IMR-90 (cell line): ENCODE results near the gene MED13. TPM values are rescaled to one million over a fixed set of nuclear protein-coding genes. Genes with fewer than 3 reads are reported as not detected.

Source experiments
- ATAC-seq: fragments of 200-7000 bp; cut with Tn5 transposase; 2 replicates; pipeline ENCODE4 v1.9.1; 2020; ENCODE audit warnings: low read depth, mild to moderate bottlenecking, moderate library complexity
- BruUV-seq: library from RNA; stranded (reverse); fragments of 400-500 nt; replicated peaks from 2 replicates; lab custom pipeline; 2021; lab: Mats Ljungman, UMichigan
- CTCF ChIA-PET: fragments of 300-600 bp; formaldehyde crosslinking; extraction: SDS; loops from one replicate; lab custom pipeline; 2021; ENCODE audit warnings: antibody characterized with exemption; lab: Yijun Ruan, JAX
- POLR2A ChIA-PET: fragments of 300-600 bp; sonication (Branson Sonifier 250); formaldehyde crosslinking; loops from one replicate; lab custom pipeline; 2022; ENCODE audit warnings: antibody characterized with exemption; ENCODE audit not compliant: unreplicated experiment; lab: Charles Lee
- DNase-seq: peaks from one replicate; pipeline ENCODE4 v3.0.0; 2013
- H2AFZ ChIP-seq: replicated peaks from 2 replicates; pipeline ENCODE3; 2013; ENCODE audit warnings: low read length, mild to moderate bottlenecking; ENCODE audit not compliant: poor library complexity
- H2AK5ac ChIP-seq: 2 replicates; pipeline ENCODE4 v1.6.1; 2013; ENCODE audit warnings: low read depth, low read length, inconsistent platforms
- H2AK9ac ChIP-seq: replicated peaks from 2 replicates; pipeline ENCODE3; 2013; ENCODE audit warnings: mild to moderate bottlenecking, low read depth, low read length, moderate library complexity; ENCODE audit not compliant: poor library complexity
- H2BK120ac ChIP-seq: 2 replicates; pipeline ENCODE4 v1.6.1; 2013; ENCODE audit warnings: low read depth, low read length, inconsistent platforms
- H2BK15ac ChIP-seq: 3 replicates; pipeline ENCODE4 v1.6.1; 2013; ENCODE audit warnings: low read depth, low read length, inconsistent platforms
- H2BK20ac ChIP-seq: 2 replicates; pipeline ENCODE4 v1.6.1; 2013; ENCODE audit warnings: low read depth, mild to moderate bottlenecking, inconsistent platforms, low read length, moderate library complexity
- H2BK5ac ChIP-seq: 2 replicates; pipeline ENCODE4 v1.6.1; 2013; ENCODE audit warnings: mild to moderate bottlenecking, low read depth, low read length, inconsistent platforms; ENCODE audit not compliant: poor library complexity, severe bottlenecking
- H3K14ac ChIP-seq: replicated peaks from 2 replicates; pipeline ENCODE4 v1.6.1; 2013; ENCODE audit warnings: low read depth, low read length, inconsistent platforms
- H3K18ac ChIP-seq: 2 replicates; pipeline ENCODE4 v1.6.1; 2013; ENCODE audit warnings: low read depth, low read length, control low read depth
- H3K23ac ChIP-seq: 2 replicates; pipeline ENCODE4 v1.6.1; 2013; ENCODE audit warnings: low read depth, low read length, inconsistent platforms
- H3K27ac ChIP-seq: 2 replicates; pipeline ENCODE4 v1.5.1; 2013; ENCODE audit warnings: mild to moderate bottlenecking, control low read depth, low read length; ENCODE audit not compliant: insufficient read depth
- H3K27me3 ChIP-seq: 2 replicates; pipeline ENCODE4 v1.6.1; 2013; ENCODE audit warnings: low read length; ENCODE audit not compliant: control insufficient read depth, insufficient read depth
- H3K36me3 ChIP-seq: 2 replicates; pipeline ENCODE4 v1.6.1; 2013; ENCODE audit warnings: low read length, mixed read lengths; ENCODE audit not compliant: control insufficient read depth, insufficient read depth
- H3K4ac ChIP-seq: 2 replicates; pipeline ENCODE4 v1.6.1; 2013; ENCODE audit warnings: low read depth, low read length, inconsistent platforms
- H3K4me1 ChIP-seq: 2 replicates; pipeline ENCODE4 v1.6.1; 2013; ENCODE audit warnings: low read length, mixed read lengths; ENCODE audit not compliant: control insufficient read depth, insufficient read depth
- H3K4me2 ChIP-seq: 2 replicates; pipeline ENCODE4 v1.6.1; 2013; ENCODE audit warnings: low read depth, mild to moderate bottlenecking, control low read depth, low read length, moderate library complexity
- H3K4me3 ChIP-seq: 2 replicates; pipeline ENCODE4 v1.5.1; 2013; ENCODE audit warnings: low read depth, mild to moderate bottlenecking, control low read depth, low read length, moderate library complexity; ENCODE audit not compliant: insufficient read depth
- H3K56ac ChIP-seq: 2 replicates; pipeline ENCODE4 v1.6.1; 2013; ENCODE audit warnings: low read length, inconsistent platforms; ENCODE audit not compliant: insufficient read depth; ENCODE audit errors: extremely low read depth
- H3K79me1 ChIP-seq, 2 experiments: 2 replicates each; pipeline ENCODE4 v1.6.1; 2013; ENCODE audit warnings: low read length in 2 of 2, inconsistent platforms in 1 of 2, low read depth in 1 of 2
- H3K9ac ChIP-seq: 2 replicates; pipeline ENCODE4 v1.6.1; 2013; ENCODE audit warnings: low read depth, low read length, control low read depth
- H3K9me1 ChIP-seq: 2 replicates; pipeline ENCODE4 v1.6.1; 2013; ENCODE audit warnings: low read length, inconsistent platforms; ENCODE audit not compliant: insufficient read depth
- H3K9me3 ChIP-seq: 2 replicates; pipeline ENCODE4 v1.6.1; 2013; ENCODE audit warnings: low read length; ENCODE audit not compliant: control insufficient read depth, insufficient read depth
- H4K20me1 ChIP-seq: 2 replicates; pipeline ENCODE4 v1.6.1; 2013; ENCODE audit warnings: low read length, inconsistent platforms; ENCODE audit not compliant: insufficient read depth
- H4K5ac ChIP-seq: 2 replicates; pipeline ENCODE4 v1.6.1; 2013; ENCODE audit warnings: mild to moderate bottlenecking, low read depth, low read length, control low read depth
- H4K8ac ChIP-seq, 2 experiments: 2 replicates each; pipeline ENCODE4 v1.6.1; 2013; ENCODE audit warnings: low read depth in 2 of 2, low read length in 2 of 2, control low read depth in 1 of 2, inconsistent platforms in 1 of 2
- H4K91ac ChIP-seq: 2 replicates; pipeline ENCODE4 v1.6.1; 2013; ENCODE audit warnings: low read depth, low read length, inconsistent platforms; ENCODE audit not compliant: insufficient read depth
- BHLHE40 ChIP-seq: fragments of 150-350 bp; IDR thresholded peaks from 2 replicates; pipeline ENCODE4 v1.6.1; 2016; ENCODE audit warnings: mild to moderate bottlenecking, low read depth, low read length
- CEBPB ChIP-seq: IDR thresholded peaks from 2 replicates; pipeline ENCODE4 v1.6.1; 2012; ENCODE audit warnings: low read depth, low read length, improper control_type of control experiment
- CHD1 ChIP-seq: IDR thresholded peaks from 2 replicates; pipeline ENCODE4 v1.6.1; 2012; ENCODE audit warnings: low read depth, low read length, improper control_type of control experiment
- CTCF ChIP-seq: conservative IDR thresholded peaks from 2 replicates; pipeline ENCODE4 v1.5.1; 2012; ENCODE audit warnings: mild to moderate bottlenecking, low read depth, low read length, improper control_type of control experiment
- FOS ChIP-seq: fragments of 150-350 bp; IDR thresholded peaks from 2 replicates; pipeline ENCODE4 v1.6.1; 2016; ENCODE audit warnings: low read depth, low read length
- MAFK ChIP-seq: IDR thresholded peaks from 2 replicates; pipeline ENCODE4 v1.6.1; 2012; ENCODE audit warnings: low read depth, low read length, improper control_type of control experiment
- MXI1 ChIP-seq: IDR thresholded peaks from 2 replicates; pipeline ENCODE4 v1.6.1; 2012; ENCODE audit warnings: low read depth, mild to moderate bottlenecking, low read length, moderate library complexity, borderline replicate concordance
- NFE2L2 ChIP-seq: fragments of 150-350 bp; IDR thresholded peaks from 2 replicates; pipeline ENCODE4 v1.6.1; 2016; ENCODE audit warnings: low read depth, mild to moderate bottlenecking, low read length
- RAD21 ChIP-seq: IDR thresholded peaks from 2 replicates; pipeline ENCODE4 v1.6.1; 2012; ENCODE audit warnings: low read length, improper control_type of control experiment
- RFX5 ChIP-seq: IDR thresholded peaks from 2 replicates; pipeline ENCODE4 v1.8.0; 2012; ENCODE audit warnings: low read depth, mild to moderate bottlenecking, low read length, moderate library complexity
- SMC3 ChIP-seq: fragments of 150-350 bp; IDR thresholded peaks from 2 replicates; pipeline ENCODE4 v1.6.1; 2016; ENCODE audit warnings: low read depth, mild to moderate bottlenecking, antibody characterized with exemption, low read length, moderate library complexity
- USF2 ChIP-seq: fragments of 150-350 bp; IDR thresholded peaks from 2 replicates; pipeline ENCODE4 v1.6.1; 2017; ENCODE audit warnings: mild to moderate bottlenecking, antibody characterized with exemption, low read length, low read depth
- WGBS, 2 experiments: methylation state at CpG; one replicate each; pipeline versions ENCODE4 v1.1.5 to v1.1.7; 2013; ENCODE audit warnings: missing lambda C conversion rate in 2 of 2; ENCODE audit not compliant: insufficient read length in 1 of 2; ENCODE audit errors: extremely low coverage in 2 of 2; 5-methylcytosine and 5-hydroxymethylcytosine counted together
- dilution Hi-C: fragments of 300-500 bp; cut with HindIII; formaldehyde crosslinking; loops from one replicate; pipeline ENCODE4 v1.14.3; 2018; ENCODE audit warnings: low sequenced_read_pairs; ENCODE audit not compliant: unreplicated experiment
- in situ Hi-C: fragments of 300-500 bp; cut with MboI; formaldehyde crosslinking; loops from 3 replicates; pipeline ENCODE4 v1.14.3; 2019; ENCODE audit warnings: low sequenced_read_pairs, inconsistent platforms, mixed read lengths
- intact Hi-C: fragments of 100-400 bp; cut with micrococcal nuclease; formaldehyde crosslinking; loops from 2 replicates; pipeline ENCODE4 v1.10.0; 2022
- polyA plus RNA-seq, 3 experiments: library from polyadenylated mRNA; depleted of rRNA; stranded (reverse); fragments of >200 nt; gene quantifications; 2 replicates each; pipeline ENCODE4 v1.2.3, GENCODE V29; 2012; ENCODE audit warnings: low replicate concordance in 1 of 3
- total RNA-seq: library from RNA; depleted of rRNA; stranded (reverse); fragments of >200 nt; gene quantifications from 2 replicates; pipeline ENCODE4 v1.2.3, GENCODE V29; 2012
- TF ChIP-seq, protein P1 (sequence below): fragments of 150-350 bp; IDR thresholded peaks from 2 replicates; pipeline ENCODE4 v1.6.1; 2016; ENCODE audit warnings: low read depth, mild to moderate bottlenecking, low read length, moderate library complexity, borderline replicate concordance

Gene MED13
- total and polyA plus RNA-seq, 2 of the 4 experiments (the other 2 are of a cell fraction) = 9.7 to 67.2 TPM

- no peak for DNase-seq
- peaks cover 10% of the 10 kb centered on the region for H3K4me1 ChIP-seq
- no peak for ATAC-seq
- TF ChIP-seq CEBPB (no peak), FOS (no peak), BHLHE40 (no peak), RAD21 (no peak), USF2 (no peak), MAFK (no peak), NFE2L2 (no peak), MXI1 (no peak), CTCF (no peak), RFX5 (no peak), SMC3 (no peak), CHD1 (no peak)
- TF ChIP-seq, protein P1, sequence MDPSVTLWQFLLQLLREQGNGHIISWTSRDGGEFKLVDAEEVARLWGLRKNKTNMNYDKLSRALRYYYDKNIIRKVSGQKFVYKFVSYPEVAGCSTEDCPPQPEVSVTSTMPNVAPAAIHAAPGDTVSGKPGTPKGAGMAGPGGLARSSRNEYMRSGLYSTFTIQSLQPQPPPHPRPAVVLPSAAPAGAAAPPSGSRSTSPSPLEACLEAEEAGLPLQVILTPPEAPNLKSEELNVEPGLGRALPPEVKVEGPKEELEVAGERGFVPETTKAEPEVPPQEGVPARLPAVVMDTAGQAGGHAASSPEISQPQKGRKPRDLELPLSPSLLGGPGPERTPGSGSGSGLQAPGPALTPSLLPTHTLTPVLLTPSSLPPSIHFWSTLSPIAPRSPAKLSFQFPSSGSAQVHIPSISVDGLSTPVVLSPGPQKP = no peak
- no peak overlapping the region for H3K18ac ChIP-seq
- in situ Hi-C loops (loop anchor here (25.0 kb wide), 1 partner anchor 422 kb away; no protein-coding TSS in a partner anchor), dilution Hi-C loops (no loop called here), intact Hi-C loops (no loop called here)
- H2BK15ac ChIP-seq = no peak overlapping the region
- no peak overlapping the region for H4K5ac ChIP-seq
- no peak overlapping the region for H2BK5ac ChIP-seq
- H3K4me3 ChIP-seq = no peak overlapping the region
- no peak overlapping the region for H3K56ac ChIP-seq
- no peak overlapping the region for H3K9ac ChIP-seq
- H2AK9ac ChIP-seq = no peak overlapping the region
- WGBS, 2 experiments = no CpG with 5 or more reads among the region's 3 CpGs
- H3K27me3 ChIP-seq = no peaks in the 10 kb centered on the region
- peak overlapping the region; percentile 92 for H3K23ac ChIP-seq
- H4K20me1 ChIP-seq = peaks cover 89% of the 10 kb centered on the region
- no peak overlapping the region for H3K14ac ChIP-seq
- POLR2A ChIA-PET = no interaction called here
- H3K4me2 ChIP-seq = no peak overlapping the region
- no peak overlapping the region for H3K4ac ChIP-seq
- peaks cover 7 to 55% of the 10 kb centered on the region in 2 experiments; a peak in 3 of 4 replicates for H3K79me1 ChIP-seq
- no TSS peak for BruUV-seq
- H3K9me3 ChIP-seq = no peaks in the 10 kb centered on the region
- CTCF ChIA-PET = interaction anchor here (0.5 kb wide), 1 partner anchor 20 kb away, joined by 3 read pairs; no protein-coding TSS in a partner anchor
- H2BK20ac ChIP-seq = no peak overlapping the region
- no peak overlapping the region for H3K27ac ChIP-seq
- H3K36me3 ChIP-seq = peaks cover 12% of the 10 kb centered on the region
- H2AK5ac ChIP-seq = no peak overlapping the region
- no peak overlapping the region for H2BK120ac ChIP-seq
- peaks cover 6% of the 10 kb centered on the region for H3K9me1 ChIP-seq
- peak overlapping the region; percentile 43 for H2AFZ ChIP-seq
- no peak overlapping the region for H4K8ac ChIP-seq
- no peak overlapping the region for H4K91ac ChIP-seq
These were observed 5.7 kb downstream of the MED13 start for GRCh38 chr17:62059414-62059813.
